OCI-LY7 (cell line): Measurements from ENCODE around the gene EIF2AK2.

Experiments
- CTCF ChIP-seq: fragments of 200-600 bp; sonication (generic); conservative IDR thresholded peaks from 2 replicates; pipeline ENCODE4 v1.5.1; 2014; ENCODE audit warnings: mild to moderate bottlenecking, antibody characterized with exemption, low read length, moderate library complexity, mixed read lengths
- EZH2phosphoT487 ChIP-seq: fragments of 200-600 bp; sonication (generic); IDR thresholded peaks from 2 replicates; pipeline ENCODE4 v1.6.1; 2018; ENCODE audit warnings: low read depth, borderline replicate concordance, mild to moderate bottlenecking, mixed run types, antibody characterized with exemption, low read length, moderate library complexity, mixed read lengths

GRCh38 chr2:37117566-37117965 lies 39.2 kb downstream of the EIF2AK2 start:
- TF ChIP-seq CTCF (no peak), EZH2phosphoT487 (no peak)
